Central memory CD4-positive, alpha-beta T cell (primary cell): ENCODE data around the gene CNTNAP2.
"Not testable (repeated sequence)": the region's sequence is repeated elsewhere in the genome, so short reads cannot be mapped to it uniquely, and the experiment has no call there.

Source experiments
- DNase-seq: peaks from one replicate; pipeline ENCODE4 v3.0.0; 2022

Gene CNTNAP2

DNA sequence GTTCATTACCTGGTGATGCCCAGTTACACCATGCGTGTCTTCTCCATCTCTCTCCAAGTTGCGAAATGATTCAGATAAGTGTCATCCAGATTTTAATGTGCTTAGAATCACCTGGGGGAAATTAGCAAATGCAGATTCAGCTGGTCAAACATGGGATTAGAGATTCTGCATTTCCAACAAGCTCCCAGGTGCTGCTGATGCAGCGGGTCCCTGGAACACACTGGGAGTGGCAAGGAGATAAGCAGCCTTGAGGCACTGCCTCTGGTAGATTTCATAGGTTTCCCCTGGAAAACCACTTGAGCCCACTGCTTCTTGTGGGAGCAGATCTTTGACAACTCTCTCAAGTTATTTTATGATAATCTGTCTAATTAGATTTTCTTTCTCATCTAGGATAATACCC lies 2278.0 kb downstream of the CNTNAP2 start:
- DNase-seq, result no peak

GRCh38 chr7:148395352-148395811 lies 2278.8 kb downstream of the CNTNAP2 start:
- no peak for DNase-seq

DNA sequence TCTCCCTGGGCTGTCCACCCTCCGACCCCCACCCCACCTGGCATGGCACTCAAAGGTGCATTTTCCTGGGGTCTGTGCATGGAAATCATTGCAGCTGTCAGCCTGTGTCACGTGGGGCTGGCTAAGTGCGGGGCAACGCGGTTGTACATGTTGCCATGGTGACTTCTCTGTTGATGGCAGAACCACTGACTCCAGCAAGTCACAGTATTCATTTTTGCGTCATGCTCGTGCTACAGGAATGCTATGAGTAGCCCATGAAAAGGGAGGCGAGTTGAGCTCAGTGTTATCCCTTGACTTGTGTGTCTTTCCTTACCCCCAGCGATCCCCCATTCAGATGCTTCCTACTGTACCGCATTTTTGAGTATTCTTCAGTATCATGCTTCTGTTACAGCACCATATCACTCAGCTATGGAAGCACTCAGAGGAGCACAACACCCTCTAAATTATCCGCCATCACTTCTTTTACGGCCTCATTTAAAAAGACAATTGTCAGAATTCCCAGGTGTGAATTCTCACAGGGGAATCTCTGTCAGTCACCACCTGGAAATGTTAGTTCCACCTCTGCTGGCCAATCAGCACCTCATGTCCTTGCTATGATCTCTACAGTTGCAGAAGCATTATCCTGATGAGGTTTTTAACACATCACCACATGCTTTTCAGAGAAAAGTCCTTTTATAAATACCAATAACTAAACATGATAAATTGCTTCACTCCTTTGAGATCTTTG lies 2279.6 kb downstream of the CNTNAP2 start:
- no peak for DNase-seq

DNA sequence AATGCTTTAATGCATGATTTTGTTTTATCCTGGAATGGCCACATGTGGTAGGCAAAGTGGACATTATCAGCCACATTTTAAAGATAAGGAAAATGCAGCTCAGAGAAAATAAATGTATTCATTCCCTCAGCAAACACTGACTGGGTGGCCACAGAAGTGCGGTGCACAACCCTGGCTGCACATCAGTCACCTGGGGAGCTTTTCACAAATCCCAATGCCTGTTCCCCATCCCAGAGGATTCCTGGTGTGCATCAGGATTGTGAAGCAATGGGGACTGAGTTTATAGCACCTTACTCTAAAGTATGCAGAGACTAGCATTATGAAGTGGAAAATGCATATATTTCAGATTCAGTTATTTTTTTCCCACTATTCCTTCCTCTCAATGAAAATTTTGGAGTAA lies 2280.5 kb downstream of the CNTNAP2 start:
- DNase-seq, result no peak

DNA sequence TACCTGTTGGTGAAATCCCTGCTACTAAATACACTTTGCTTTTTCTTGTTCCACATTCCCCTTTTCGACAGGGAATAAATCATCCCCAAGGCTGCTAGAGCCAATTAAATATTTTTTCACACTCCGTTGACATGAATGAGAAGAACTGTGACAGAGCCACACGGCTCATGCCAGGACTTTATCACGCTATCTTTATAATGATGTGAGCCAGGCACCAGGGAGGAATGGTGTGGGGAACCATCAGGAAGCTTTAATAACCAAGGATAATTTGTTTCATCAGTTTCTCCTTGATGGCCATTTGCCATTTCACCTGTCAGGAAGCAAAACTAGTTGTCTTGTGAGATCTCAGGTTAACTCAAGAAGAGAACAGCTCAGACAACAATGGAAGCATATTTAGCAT lies 2280.9 kb downstream of the CNTNAP2 start:
- no peak for DNase-seq

GRCh38 chr7:148397985-148398384 lies 2281.4 kb downstream of the CNTNAP2 start:
- DNase-seq, result no peak

- no peak for DNase-seq
Measured at GRCh38 chr7:148398844-148399365, 2282.3 kb downstream of the CNTNAP2 start.

GRCh38 chr7:148400101-148400500 lies 2283.5 kb downstream of the CNTNAP2 start:
- no peak for DNase-seq

DNA sequence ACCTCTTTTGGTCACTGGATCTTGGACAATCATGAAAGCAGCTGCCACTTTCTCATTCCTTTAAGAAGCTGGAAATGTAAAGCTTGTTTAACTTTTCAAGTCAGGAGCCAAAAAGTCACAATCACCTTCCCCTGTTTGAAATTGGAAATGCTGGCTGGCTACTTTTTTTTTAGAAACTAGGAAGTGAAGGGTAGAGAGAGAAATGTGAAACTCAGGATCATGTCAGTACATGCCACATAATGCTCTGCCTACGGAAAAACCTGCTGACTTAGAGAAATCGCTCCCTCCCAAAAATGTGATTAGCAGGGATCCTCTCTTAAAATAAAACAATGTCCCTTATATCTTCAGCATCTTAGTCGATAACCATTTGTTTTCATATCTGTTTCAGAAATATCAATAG lies 2285.6 kb downstream of the CNTNAP2 start:
- DNase-seq, result no peak

DNA sequence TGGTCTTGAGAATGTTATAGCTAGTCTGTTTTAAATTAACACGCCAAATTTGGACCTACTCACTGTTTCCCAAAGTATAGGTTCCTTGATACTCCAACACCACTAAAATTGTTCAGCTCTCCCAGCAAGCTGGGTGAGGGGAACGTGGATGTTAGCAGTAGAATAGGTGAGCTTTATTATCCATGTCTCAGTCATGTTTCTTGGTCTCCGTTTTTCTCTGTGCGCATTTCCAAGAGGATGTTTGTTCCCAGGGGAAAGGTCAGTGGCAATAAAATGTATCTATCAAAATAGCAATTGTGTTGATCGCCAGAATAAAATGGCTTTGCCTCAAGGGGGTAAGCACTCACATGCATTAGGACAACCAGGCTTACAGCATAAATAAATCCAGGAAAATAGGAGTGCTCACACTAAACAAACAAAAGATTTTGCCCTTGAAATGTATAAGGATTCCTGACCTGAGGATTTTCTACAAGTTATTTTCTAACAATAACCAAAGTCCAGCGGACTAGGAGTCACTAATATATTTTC lies 2286.9 kb downstream of the CNTNAP2 start:
- DNase-seq, result no peak

DNA sequence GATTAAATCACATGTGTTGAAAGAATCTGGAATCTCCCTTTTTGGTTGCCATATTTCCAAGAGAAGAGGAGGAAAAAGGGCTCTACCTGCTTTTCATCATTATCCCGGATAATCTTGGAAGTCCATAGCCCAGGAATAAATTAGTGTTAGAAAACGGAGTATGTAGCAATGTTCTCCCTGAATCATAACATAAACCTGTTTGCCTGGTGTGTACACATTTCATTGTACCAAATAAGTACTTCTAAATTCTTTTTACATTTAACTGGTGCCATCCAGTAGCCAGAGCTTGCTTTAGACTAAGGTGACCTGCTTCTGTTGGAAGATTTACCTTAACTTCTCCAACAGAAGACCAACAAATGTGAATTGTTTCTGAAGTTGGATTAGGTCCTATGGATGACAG lies 2291.7 kb downstream of the CNTNAP2 start:
- no peak for DNase-seq

DNA sequence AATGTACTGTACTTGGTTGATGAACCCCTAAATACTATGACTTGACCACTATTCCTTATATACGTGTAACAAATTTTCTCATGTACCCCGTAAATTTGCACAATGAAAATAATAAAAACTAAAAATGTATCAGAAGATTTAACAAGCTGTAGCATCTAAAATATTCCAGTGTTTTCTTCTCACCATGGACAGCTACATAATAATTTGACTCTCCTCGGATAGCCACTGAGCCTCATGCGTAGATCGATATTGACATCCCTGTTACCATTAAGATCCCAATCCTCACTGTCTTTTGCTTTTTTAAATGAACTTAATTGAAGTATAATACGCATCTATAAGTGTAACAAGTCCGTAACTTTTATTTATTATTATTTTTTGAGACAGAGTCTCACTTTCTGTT lies 2294.3 kb downstream of the CNTNAP2 start:
- DNase-seq, result no peak

DNA sequence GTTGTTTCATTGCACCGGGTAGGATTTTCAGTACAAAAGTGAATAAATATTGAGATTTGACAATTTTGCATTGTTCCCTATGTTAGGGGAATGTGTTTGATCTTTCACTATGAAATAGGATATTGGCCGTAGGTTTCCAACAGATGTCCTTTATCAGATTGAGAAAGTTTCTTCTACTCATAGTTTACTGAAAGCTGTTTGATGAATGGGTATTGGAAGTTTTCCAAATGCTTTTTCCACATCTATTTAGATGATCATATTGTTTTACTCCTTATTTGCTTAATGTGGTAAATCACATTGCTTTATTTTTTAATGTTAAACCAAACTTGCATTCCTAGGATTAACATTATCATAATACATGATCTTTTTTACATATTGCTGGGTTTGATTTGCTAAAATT lies 2296.1 kb downstream of the CNTNAP2 start:
- DNase-seq, result no peak

DNA sequence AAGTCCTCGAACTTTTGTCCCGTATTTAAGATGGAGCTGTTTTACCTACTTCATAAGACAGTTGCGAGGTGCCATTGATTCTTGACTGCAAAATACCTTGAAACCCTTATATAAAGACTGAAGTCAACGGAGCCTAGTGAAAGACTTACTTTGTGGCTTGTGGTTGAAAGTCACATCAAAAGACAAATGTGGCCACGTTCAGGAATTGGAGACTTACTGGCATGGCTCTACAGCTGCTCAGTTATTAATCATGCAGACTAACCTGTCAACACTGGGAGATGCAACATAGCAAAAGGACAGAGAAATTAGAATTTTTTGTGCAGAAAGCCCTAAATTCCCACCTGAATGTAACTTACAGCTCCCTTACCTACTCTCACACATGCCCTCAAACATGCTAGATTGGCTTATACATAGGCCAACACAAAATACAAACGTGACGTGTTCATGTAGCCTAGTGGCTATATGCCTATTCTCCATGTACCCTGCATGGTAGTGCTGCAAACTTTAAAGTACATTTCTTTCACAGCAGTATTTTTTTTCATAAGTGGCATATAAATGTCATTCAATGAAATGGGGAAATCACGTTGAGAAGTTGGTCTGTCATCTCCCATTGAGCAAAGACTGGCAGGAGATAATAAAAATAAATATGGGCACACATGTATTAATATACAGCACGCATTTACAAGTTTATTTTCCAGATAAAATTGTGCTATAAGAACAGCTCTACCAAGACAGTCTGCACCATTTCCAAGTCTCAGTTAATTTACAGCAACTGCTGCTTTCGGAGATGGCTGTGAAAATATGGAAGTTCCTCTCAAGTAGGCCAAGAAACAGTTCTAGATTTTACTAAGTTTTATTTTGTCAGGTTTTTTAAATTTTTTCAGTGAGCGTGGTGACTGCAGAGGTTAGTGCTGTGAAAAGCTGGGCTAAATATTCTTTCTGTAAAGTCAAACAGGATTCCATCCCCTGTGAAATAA lies 2303.5 kb downstream of the CNTNAP2 start:
- no peak for DNase-seq

- no peak for DNase-seq
Measured at GRCh38 chr7:148422030-148422429, 2305.4 kb downstream of the CNTNAP2 start.

GRCh38 chr7:148426393-148426792 lies 2309.8 kb downstream of the CNTNAP2 start:
- not testable (repeated sequence) for DNase-seq

- DNase-seq, result not testable (repeated sequence)
Measured at GRCh38 chr7:148430690-148431089, 2314.1 kb downstream of the CNTNAP2 start.

GRCh38 chr7:148433521-148434180 lies 2317.1 kb downstream of the CNTNAP2 start:
- no peak for DNase-seq

DNA sequence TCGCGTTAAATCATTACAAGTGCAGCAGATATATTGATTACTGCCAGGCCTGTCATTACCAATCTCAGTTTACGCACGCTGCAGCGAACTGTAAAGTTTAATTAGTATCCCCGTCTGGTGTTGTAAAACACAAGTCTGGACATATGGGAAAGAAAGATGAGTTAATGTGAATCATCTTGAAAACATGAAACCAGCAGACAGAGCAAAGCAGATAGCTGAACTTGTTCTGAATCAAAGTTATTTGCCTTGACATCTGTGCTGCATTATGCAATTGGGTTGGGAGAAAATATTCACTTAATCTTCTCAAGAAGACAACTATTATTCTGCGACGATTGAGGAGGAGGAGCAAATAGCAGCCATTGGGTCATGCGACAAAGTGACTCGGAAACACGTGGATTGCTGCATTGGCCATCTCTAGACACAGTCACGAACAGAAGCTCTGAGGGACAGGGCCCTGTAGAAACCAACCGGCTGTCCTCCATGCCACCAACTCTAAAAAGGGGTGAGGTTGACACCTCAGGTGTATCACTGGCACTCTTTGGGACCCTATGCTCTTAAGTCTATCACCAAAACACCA lies 2317.7 kb downstream of the CNTNAP2 start:
- no peak for DNase-seq

DNA sequence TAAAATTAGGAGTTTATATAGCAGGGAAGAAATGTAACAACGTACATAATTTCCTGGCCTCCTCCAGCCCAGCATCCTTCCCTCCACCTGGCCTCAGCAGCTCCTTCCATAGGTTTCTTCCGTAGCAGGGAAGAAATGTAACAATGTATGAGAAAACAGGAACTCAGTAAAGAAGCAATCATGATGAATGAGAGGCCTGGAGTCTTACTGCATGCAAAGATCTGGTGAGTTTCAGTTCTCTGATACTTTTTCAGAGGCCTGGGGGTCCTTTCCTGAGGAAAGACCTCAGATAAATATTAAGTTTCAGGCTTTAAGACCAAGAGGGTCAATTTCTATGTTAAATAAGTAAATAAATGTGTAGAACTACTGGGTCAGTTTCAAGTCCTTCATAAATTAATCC lies 2318.3 kb downstream of the CNTNAP2 start:
- no peak for DNase-seq

GRCh38 chr7:148435715-148436114 lies 2319.1 kb downstream of the CNTNAP2 start:
- no peak for DNase-seq

DNA sequence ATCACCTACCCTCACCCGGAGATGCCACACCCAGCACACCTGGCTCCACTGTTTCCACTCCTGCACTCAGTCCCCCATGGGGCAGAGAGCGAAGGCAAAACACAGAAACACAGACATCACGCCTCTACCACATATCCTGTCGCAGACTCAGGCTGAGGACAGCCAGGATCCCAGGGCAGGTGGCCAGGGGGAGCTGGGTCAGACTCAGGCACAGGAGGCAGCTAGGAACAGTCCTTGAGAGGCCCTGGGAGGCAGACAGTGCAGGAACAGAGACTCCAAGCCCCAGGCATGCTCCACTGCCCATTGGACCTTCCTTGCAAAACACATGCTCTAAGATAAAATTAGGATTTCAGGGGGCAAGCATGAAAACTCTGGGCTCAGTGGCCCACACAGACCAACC lies 2319.5 kb downstream of the CNTNAP2 start:
- no peak for DNase-seq
